GM18498 (cell line): ENCODE data around the gene MS4A8.

Source experiments
- ATAC-seq: cut with Tn5 transposase; IDR thresholded peaks from one replicate; pipeline ENCODE4 v1.9.1; 2021; ENCODE audit warnings: mild to moderate bottlenecking, moderate library complexity; ENCODE audit not compliant: unreplicated experiment

The MS4A8 gene

DNA sequence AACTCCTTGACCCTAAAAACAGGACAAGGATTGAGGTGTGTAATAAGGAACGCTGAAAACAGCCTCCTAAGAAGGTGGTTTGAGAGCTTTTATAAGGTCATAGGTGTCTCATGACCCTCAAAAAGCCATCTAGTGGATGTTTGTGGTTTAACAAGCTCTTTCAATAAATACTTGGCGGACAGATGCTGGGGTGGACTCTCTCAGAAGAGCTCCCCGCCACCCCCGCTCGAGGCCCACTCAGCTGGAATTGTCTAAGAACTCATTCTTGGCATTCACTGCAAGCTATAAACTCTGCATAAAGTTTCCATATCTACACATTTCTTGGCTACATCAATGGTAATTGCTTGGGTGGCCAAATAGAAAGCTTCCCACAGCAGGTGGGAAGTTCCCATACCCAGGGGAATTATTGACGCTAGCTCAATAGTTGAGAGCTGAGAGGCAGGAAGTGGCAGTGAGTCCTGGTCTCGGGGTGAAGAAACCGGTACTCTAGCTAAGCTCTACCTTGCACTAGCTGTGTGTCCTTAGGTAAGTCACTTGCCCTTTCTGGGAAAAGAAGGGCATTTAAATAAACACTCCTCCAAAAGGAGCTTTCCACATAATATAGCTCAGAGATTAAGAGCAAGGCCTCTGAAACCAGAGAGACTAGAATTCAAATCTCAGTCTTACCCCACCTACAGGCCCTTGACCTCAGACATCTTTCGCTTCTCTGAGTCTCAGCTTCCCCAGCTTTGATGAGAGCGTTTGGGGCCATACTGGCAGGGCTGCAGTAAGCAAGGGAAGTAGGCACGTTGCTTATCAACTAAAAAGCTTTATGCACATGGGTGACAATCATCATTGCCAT lies 63.7 kb downstream of the MS4A8 start:
- peak; percentile 67 for ATAC-seq

GRCh38 chr11:60763692-60764369 lies 64.4 kb downstream of the MS4A8 start:
- no peak for ATAC-seq

DNA sequence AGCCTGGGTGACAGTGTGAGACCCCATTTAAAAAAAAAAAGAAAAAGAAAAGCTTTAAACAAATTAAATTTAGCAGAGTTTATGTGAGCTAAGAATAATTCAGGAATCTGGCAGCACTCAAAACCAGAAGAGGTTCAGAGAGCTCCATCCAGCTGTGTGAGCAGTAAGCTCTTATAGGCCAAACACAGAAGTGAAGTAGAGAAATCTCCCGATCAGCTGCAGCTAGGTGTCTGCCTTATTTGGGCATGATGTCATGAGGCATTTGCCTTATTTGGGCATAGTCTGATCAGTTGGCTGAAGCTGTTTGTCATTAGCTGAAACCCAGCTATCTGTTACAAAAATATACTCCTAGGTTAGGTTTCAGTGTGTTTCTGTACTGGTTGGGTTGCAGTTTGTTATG lies 65.5 kb downstream of the MS4A8 start:
- ATAC-seq: peak; percentile 32

DNA sequence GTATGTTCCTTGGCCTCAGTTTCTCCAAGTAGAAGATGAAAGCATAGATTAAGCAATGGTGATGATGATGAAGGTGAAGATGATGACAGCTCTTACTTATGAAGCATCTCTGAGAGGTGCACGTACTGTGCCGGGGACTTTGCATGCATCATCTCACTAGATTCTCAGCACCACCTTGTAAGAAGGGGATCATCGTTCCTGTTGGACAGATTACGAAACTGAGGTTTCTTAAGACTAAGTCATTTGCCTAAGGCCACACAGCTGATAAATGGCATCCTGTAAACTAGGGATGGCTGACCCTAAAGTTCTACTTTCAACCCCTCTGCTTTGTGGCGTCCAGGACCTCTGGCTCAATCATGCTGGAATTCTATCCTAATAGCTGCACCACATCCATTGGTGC lies 65.9 kb downstream of the MS4A8 start:
- ATAC-seq: no peak
